ENCODE results near the gene GNB1.

DNA sequence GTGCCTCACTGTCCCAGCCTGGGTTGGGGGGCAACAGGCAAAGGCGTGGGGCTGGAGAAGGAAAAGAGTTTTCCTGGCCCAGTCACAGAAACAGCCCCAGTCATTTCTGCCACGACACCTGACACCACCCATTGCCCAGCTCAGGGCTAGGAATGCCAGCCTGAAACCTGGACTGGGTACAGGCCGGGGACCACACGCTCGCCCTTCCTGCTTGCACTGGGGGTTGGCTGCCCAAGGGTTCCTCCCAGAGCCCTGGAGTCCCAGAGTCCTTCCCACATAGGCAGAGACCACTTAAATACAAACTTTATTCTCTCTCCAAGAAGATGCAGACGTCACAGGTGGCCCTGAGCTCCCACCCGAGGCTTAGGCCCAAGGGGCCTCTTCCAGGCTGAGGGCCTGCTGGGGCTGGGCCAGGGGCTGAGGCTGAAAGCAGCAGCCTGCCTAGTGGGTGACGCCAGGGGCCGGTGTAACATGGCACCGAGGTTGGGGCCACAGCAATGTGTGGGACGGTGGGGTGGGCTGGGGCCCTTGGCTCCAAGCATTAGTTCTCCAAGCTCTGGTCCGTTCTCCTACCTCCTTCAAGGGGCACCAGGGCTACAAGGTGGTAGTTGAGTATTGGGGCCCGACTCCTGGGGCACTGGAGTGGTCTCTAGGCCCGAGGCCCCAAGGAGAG, 26.6 kb upstream of the GNB1 start:
- TF ChIP-seq EZH2 (IDR thresholded peaks at IDR 0.05) (no peak), POLR2AphosphoS5 (IDR thresholded peaks at IDR 0.05; ENCODE audit: borderline replicate concordance, low read depth, low read length) (no peak)
